HG03103 (cell line): ENCODE data around the gene ETFBKMT.
A peak's percentile ranks its signal among the peaks of the same experiment; 100 is the strongest.
"Not testable (repeated sequence)": the region's sequence is repeated elsewhere in the genome, so short reads cannot be mapped to it uniquely, and the experiment has no call there.

Source experiments
- ATAC-seq: cut with Tn5 transposase; IDR thresholded peaks from one replicate; pipeline ENCODE4 v1.9.1; 2021; ENCODE audit warnings: low read depth; ENCODE audit not compliant: unreplicated experiment

The ETFBKMT gene

GRCh38 chr12:31715283-31715825, 55.9 kb downstream of the ETFBKMT start:
- peak; percentile 85 for ATAC-seq

GRCh38 chr12:31716998-31717397, 57.5 kb downstream of the ETFBKMT start:
- not testable (repeated sequence) for ATAC-seq

GRCh38 chr12:31718542-31719198, 59.2 kb downstream of the ETFBKMT start:
- not testable (repeated sequence) for ATAC-seq

GRCh38 chr12:31722580-31722979, 63.1 kb downstream of the ETFBKMT start:
- ATAC-seq = no peak
